Stimulated activated CD8-positive, alpha-beta memory T cell treated with anti-CD3 and anti-CD28 coated beads, Interleukin-7, amount 100 ng/mL, for 1 hour (primary cell): Measurements from ENCODE around the gene RASGEF1C.
"Not testable (repeated sequence)": the region's sequence is repeated elsewhere in the genome, so short reads cannot be mapped to it uniquely, and the experiment has no call there.

ENCODE experiments used
- DNase-seq, 2 donors: peaks; one replicate each; pipeline ENCODE4 v3.0.0-alpha.2; 2020; ENCODE audit warnings: low read depth in 2 of 2

RASGEF1C gene

DNA sequence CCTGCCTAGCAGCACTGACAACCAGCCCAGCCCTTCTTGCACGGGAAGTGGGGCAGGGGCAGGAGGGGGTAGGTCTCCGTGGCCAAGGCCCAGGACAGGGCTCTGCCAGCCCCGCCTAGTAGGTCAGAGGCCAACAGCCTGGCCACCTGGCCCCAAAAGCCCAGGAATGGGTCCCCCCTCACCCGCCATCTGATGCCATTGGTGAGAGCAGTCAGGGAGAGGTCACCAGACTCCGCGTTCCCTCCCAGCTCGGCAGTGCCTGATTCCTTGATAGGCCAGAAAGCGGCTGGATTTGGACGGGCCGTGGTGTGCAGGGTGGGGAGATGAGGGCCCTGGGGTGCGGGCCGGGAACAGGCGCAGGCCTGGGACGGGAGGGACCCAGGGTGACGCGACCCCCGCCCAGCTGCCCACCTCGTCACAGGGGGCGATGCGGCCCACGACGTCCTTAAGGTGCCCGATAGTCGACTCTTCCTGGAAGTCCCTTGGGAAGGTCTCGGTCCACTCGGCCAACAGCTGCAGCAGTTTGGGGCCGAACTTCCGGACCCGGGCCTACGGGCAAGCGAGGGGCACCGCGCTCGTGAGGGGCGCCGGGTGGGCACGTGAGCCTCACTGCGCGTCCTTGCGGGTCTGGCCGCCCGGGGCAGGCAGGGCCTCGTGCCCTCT, 72.9 kb downstream of the RASGEF1C start:
- DNase-seq = no peak

DNA sequence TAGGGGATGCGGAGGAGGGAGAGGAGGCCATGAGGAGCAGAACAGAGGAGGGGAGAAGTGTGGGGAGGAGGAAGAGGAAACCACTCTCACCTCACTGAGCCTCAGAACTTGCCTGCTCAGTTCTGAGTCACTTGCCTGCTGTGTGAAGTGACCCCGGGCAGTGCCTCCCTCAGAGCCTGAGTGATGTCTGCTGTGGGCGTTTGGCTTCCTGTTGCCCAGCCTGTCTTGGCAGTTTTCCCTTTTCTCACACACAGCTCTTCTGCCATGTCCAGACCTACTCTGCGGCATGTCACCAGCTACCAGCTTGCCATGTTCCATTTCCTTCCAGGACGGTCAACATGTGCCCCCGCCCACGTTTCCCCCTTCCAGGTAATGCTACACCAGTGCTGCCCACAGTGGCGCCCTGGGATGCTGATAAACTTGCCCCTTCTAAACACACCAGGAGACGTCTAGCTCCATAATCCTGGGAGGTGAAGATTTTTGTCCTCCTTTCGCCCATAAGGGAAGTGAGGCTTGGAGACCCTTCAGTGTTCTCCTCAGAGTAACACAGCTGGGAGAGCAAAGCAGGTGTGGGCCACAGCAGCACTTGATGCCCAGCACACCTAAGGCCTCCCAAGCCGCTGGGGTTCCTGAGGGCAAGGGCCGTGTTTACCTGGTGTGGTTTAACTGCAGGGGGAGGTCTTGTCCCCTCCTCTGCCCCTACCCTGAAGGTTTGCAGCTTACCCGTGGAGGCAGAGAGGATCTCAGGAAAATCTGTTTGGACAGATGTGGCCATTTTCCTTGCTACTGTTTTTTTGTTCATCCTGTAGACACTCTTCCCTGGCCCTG, 73.7 kb downstream of the RASGEF1C start:
- no peak for DNase-seq

DNA sequence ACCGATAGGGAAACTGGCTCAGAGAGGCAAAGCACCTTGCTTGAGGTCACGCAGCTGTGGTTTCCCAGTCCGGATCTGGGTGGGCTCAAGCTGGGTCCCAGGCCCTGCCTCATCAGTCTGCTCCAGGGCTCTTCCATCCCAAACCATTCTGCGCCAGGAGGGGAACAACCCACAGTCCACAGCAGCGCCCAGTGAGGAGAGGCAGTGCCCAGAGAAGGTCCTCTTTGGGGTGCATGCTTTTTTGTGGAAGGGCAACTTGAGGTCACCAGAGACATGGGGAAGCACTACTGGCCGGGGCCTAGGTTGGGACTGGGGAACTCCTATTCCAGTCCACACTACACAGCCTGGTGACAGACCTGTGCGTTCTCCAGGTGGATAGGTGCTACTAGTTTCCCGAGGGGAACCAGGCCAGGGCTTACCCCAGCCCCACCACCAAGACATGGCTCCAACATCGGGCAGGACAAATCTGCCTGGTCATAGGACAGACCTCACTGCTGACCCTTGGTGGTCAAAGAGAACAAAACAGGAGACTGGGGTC, 75.0 kb downstream of the RASGEF1C start:
- no peak for DNase-seq

DNA sequence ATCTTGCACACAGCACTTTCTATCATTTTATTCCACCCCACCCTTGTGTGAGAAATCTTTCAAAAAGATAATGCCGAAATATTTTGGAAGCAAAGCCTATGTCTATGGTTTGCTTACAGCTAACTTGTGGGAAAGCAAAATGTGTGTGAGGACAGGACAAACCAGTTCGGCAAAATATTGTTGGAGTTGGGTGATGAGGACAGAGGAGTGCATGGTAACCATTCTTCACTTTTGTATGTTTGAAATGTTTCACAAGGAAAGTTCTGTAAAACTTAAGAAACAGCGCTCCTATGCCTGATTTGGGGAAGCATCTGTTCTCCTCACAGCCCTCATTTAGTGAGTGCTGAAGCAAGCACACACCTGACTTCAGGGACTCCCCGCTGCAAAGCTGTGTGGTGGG, 75.5 kb downstream of the RASGEF1C start:
- no peak for DNase-seq

DNA sequence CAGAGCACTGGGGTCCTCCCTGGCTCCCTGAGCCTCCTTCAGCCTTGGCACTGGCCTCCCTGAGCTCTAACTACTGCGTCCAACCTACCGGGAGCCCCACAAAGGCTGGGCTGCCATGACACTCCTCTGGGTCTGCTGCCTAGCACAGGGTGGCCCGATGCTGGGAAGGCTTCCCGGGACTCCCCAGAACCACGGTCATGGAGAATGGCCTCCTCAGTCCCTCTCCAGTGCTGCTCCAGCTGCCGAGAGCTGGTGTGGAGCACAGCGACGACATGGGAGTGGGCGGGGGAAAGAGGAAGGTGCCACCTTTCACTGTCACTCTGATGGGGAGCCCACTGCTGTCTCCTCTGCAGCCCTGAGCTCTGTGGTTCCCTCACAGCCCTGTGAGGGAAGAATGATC, 76.0 kb downstream of the RASGEF1C start:
- no peak for DNase-seq

DNA sequence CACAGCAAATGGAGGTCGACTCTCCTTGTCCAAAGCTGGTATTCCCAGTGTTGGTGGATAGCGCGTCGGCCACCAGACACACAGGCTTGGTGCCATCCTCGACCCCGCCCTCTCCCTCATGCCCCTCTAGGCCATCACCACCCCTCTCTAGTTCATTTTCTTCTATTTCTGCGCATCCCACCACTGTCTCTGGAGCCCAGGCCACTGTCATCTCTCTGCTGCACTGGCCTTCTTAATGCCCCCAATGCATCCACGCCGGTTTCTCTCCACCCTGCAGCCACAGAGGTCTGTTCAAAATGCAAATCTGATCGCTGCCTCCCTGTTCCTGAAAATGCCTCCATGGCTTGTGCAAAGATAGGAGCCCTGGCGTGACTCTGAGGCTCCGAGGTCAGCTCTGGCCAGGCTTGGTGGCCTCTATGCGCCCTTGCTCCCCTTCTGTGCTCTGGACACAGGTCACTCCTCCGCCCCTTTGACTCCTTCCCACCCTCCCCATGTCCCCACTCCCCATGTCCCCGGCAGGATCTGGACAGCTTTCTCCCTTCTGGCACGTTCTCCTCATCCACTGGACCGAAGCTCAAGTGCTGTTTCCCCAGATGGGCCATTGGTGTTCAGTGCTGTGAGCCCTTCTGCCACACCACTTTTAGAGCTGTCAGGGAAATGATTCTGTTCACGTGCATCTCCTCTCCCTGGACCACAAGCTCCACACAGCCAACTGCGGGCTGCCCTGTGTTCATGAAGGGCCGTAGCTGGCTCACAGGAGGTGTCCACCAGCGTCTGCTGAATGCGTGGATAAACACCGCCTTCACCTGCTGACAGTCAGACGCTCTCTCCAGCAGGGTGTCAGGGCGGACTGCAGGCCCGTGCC, 77.9 kb downstream of the RASGEF1C start:
- no peak for DNase-seq

DNA sequence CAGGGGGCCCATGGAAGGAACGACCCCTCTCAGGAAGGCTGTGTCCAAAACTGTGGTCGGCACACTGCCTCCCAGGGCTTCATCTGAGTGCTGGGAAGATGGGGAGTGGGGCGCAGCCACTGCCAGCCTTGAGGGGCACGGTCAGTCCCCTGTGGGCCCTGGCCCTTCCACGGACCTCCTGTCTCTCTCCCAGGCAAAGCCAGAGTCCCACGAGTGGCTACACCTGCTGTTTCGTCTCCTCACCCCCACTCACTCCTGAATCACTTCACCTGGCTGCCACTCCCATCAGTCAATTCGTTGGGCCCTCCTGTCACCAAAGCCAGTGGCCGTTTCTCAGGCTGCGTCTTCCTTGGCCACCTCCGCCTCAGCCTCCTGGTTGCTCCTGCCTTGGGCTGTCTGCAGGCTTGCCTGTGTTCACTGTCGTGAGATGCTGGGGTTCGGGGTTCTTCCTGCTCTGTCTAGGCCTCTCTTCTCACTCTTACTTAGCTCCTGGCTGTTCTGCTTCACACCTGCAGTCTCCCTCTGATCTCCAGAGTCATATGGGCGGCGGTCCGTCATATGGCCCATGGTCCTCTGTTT, 78.6 kb downstream of the RASGEF1C start:
- DNase-seq = no peak

DNA sequence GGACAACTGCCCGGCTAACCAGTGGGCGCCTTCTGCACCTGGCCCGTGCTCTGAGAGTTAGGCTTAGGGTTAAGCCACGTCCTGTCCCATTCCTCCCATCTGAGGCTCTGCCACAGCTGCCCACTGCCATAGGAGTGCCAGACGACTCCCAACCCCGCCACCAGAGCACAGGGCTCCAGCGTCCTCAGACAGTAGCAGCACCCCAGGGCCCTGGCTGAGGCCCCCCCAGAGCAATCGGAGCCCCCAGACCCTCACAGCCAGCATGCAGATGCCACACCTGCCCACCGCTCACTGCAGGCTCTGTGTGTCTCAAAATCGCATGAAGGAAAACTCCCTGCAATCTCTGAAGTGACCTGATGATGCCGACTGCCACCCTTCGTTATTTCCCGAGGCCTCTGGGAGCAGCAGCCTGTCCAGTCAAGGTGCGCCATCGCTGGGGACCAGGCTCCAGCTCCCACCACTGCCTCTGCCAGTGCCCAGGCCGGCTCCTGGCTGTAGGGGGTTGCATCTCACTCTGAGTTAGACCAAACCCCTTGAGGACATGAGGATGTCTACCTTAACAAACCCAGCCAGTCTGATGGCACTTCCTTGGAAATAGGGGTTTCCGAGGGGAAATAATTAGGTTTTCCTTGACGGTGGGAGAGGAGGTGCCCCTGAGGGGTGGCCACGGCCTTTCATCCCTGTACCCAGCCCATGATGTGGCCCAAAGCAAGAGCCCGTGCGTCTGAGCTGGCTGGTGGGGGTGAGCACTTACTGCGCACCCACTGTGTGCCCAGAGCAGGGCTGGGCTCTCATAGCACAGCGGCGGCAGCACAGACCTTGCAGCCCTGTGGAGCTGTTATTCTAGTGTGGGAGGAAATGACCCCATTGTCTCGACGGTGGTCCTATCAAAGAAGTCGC, 79.5 kb downstream of the RASGEF1C start:
- no peak for DNase-seq

DNA sequence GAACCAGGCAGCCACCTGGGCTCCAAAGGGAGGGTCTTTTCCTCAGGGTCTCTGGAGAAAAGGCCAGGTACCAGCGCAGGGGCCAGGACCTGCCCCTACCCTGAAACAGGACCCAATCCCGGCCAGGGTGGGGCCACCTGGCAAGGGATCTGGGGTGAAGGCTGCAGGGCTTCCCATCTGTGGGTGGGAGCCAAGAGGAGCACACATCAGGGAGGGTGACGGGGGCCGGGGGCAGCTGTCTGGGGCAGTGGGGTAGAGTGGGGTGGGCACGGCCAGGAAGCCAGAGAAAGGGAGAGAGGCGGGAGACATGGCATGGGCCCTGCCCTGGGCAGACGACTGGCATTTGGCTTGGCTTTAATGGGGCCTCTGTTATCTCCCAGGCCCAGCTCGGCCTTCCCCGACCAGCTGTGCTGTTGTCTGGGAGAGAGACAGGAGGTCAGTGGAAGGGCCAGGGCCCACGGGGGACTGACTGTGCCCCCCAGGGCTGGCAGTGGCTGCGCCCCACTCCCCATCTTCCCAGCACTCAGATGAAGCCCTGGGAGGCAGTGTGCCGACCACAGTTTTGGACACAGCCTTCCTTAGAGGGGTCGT, 80.2 kb downstream of the RASGEF1C start:
- no peak for DNase-seq

DNA sequence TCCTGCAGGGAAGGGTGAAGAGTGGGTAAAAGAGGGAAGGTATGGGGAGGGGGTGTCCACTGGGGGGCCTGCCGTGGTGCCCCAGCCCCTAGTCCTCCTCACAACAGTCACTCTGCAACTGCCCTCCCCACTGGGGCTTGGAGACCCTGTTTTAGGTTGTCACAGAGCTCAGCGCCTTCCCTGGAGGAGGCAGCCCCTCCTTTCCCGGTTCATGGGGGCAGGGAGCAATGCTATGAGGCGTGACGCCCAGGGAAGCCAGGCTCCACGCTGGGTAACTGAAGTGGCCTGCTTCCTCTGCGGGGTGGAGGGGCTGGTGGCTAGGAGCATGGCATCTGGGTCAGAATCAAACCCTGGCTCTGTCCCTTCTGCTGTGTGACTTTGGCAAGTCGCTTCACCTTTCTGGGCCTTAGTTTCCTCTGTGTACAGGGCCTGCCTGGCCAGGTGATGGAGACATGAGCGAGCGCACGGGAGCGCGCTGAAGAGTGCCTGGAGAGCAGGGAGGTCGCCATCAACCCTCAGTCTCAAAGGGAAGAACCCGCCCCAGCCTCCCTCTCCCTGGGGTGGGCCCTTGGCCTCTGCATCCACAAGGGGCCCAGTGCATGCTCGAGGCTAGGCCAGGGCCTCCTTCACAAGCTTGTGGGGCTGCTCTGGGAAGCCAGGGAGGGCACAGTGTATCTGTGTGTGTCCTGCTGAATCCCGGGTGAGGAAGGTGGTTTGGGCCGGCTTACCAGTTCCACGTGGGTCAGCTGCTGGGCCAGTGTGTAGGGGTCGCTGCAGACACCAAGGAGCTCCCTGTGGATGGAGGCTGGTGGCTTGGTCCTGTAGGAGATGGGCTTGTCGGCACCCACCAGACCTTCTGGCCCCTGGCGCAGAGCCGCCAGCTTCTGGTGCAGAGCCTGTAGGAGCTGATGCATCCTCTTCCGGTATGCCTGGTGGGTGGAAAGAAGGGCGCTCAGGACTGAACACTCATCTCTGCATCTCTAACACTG, 81.0 kb downstream of the RASGEF1C start:
- DNase-seq = no peak

DNA sequence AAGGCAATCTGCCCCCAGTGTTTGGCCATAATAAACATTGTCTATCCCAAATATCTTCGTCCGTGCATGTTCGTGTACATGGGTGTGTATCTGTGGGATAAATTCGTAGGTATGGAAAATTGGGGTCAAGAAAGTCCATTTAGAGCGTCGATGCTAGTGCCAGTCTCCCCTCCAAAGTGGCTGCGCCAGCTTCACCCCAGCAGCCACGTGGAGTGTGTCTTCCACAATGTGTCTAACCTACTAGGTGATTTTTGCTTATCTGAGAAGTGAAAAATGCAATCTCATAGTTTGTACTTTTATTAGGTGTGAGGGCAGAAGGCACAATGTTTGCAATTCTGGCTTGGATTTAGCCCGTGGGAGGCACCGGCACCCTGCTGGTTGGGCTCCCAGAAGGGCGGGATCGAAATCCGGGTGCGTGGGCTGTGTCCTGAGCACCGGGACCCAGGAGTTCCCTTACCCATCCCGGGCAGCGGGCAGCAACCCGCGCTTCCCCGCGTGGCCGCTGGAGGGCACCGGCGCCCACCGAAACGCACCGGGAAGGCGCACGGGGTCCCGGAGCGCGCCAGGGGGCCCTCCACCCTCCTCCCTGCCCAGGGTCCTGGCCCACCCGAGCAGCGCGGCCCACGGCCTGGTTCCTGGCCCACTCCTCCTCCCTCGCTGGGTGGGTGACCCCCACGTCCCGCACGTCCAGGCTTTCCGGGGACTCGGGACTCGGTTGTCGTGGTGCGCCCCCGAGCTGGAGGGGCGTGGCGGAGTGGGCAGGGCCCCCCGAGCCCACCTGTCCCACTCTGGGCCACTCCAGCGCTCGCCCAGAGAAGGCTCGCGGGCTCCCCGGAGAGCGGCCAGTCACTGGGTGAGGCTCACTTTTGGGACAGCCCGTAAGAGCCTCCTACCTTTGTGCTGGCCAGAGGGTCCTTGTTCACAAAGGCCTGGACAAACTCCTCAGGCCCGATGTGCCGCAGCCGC, 82.0 kb downstream of the RASGEF1C start:
- DNase-seq = peak in 1 of 2 donors; percentile 13

DNA sequence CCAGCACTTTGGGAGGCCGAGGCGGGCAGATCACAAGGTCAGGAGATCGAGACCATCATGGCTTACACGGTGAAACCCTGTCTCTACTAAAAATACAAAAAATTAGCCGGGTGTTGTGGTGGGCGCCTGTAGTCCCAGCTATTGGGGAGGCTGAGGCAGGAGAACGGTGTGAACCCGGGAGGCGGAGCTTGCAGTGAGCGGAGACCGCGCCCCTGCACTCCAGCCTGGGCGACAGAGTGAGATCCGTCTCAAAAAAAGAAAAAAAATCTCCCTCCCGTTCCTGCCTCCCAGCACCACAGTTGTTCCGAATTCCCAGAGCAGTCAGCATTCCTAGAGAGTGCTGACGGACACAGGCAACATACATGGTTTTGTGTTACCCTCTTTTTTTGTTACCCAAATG, 82.9 kb downstream of the RASGEF1C start:
- DNase-seq = not testable (repeated sequence)

DNA sequence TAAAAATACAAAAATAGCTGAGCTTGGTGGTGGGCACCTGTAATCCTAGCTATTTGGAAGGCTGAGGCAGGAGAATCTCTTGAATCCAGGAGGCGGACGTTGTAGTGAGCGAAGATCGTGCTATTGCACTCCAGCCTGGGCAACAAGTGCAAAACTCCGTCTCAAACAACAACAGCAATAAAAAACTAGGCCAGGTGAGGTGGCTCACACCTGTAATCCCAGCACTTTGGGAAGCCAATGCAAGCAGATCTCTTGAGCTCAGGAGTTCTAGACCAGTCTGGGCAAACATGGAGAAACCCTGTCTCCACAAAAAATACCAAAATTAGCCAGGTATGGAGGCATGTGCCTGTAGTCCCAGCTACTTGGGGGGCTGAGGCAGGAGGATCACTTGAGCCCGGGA, 84.3 kb downstream of the RASGEF1C start:
- not testable (repeated sequence) for DNase-seq

DNA sequence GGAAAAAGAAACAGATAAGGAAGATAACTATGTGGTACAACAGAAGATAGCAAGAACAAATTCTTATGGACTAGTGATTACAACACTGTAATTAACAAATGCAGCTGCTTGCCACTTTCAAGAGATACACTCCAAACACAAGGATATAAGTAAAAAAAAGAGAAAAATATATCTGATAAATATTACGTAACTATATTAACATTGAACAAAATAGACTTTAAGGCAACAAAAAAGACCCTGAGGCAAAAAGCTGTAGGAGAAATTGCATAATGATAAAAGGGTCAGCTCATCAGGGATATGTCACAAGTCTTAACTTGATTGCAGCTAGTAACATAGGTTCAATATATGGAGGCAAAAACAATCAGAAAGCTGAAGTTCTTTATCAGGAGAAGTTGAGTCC, 86.1 kb downstream of the RASGEF1C start:
- no peak for DNase-seq

DNA sequence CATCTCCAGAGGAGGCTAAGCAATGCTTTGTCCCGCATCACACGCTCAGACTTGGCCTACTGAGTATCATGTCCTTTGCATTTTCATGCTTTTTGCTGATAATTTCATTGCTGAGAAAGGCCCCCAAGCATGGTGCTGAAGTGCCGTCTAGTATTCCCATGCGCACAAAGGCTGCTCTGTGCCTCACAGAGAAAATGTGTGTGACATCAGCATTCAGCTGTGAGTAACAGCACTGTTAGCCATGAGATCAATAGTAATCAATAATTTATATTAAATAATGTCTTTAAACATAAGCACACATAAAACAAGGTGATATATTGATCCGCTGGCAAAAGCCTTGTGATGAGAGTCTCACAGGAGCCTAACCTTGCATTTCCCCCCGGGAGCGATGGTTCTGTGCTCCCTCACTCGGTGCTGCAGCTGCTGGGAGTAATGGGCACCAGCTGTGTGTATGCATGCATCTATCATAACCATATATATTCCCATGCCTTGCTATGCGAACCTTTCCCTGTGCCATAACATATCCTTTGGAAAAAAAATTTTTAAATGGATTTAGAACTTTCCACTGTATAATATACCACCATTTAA, 87.1 kb downstream of the RASGEF1C start:
- DNase-seq = no peak

DNA sequence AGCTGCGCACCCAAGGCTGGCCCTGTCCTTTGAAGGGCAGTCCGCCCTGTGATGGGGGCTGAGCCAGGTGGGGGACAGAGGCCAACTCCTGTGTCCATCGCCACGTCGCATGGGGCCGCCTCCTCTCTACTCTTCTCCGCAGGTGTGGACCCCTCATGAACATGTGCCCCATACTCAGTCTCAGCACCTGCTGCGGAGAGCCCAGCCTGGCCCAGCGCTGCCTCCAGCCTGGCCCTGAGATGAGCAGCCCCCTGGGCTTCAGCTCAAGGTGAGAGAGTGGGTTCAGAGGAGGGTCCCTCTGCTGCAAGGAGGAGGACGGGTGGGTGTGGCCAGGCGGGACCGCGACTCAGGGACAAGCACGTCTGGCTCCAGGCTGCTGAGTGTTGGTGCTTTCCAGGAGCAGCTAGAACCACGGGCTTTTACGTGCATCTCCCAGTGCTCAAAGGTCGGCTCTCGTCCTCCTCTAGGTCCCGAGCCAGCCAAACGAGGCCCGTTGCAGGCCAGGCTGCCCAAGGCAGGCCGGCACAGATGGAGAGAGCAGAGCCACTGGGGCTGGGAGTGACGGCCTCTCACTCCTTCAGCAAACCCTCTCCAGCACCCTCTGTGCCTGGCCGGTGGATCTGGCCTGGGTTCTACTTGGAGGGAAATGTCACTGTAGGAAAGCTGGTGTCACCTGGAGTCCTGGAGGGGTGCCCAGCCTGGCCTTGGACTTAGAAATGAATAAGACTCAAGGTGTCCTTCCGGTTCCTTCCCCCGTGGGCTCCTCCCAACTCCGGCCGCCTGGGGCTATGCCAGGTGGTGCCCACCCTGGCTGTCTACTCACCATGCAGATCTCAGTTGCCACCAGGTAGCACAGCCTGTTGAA, 88.5 kb downstream of the RASGEF1C start:
- DNase-seq = no peak

DNA sequence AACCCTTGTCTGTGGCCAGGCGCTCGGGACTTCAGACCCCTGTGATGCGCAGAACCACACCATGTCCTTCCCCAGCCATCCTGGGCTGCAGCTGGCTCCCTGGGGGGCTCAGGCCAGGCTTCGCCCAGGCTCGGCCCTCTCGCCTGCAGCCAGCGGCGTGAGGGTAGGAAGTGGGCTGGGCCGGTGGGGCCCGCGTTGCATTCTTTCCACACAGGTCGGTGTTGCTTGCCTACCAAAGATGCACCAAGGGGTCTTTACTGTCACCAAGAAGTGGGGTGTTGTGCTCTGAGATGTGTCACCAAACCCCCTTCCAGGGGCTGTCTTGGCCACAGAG, 89.1 kb downstream of the RASGEF1C start:
- DNase-seq = no peak
